Ishikawa (cell line): ENCODE data around the gene PBX3.

Source experiments
- CEBPB ChIP-seq: IDR thresholded peaks from 2 replicates; pipeline ENCODE4 v1.6.1; 2012
- CREB1 ChIP-seq: IDR thresholded peaks from 2 replicates; pipeline ENCODE4 v1.6.1; 2012; ENCODE audit warnings: low read depth
- EP300 ChIP-seq: IDR thresholded peaks from 2 replicates; pipeline ENCODE4 v1.6.1; 2012; ENCODE audit warnings: borderline replicate concordance

- no peak for TF ChIP-seq CEBPB
- TF ChIP-seq EP300: no peak
- TF ChIP-seq CREB1: no peak
Measured at GRCh38 chr9:125744616-125745015, 2.6 kb upstream of the PBX3 start.
